A673 (cell line): ENCODE data around the gene SRP72.

ENCODE experiments used
- EZH2 ChIP-seq: fragments of 200-600 bp; sonication (generic); IDR thresholded peaks from 2 replicates; pipeline ENCODE4 v1.6.1; 2017; ENCODE audit warnings: borderline replicate concordance, low read depth, mild to moderate bottlenecking, mixed read lengths, antibody characterized with exemption, low read length; ENCODE audit not compliant: poor library complexity, severe bottlenecking
- TF ChIP-seq, protein P1 (sequence below): fragments of 300-800, 200-600 bp; sonication (generic); conservative IDR thresholded peaks from 2 replicates; pipeline ENCODE4 v1.5.1; 2017; ENCODE audit warnings: low read depth, mild to moderate bottlenecking, antibody characterized with exemption, low read length, moderate library complexity, mixed read lengths

DNA sequence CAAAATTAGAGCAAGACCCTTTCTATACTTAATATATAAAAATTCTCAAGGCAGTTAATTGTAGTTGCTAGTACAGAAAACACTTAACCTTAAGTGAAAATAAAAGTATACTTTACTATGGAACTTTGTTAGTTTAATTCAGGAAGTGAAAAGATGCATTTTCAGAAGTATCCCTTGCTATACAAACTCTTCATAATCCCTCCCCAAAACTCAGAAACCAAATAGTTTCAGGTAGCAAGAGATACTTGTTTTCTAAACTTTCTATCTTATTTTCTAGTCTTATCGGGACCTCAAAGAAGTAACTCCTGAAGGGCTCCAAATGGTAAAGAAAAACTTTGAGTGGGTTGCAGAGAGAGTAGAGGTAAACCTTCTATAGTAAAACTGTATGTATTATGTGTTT is 17.1 kb upstream of the SRP72 start:
- TF ChIP-seq, protein P1, sequence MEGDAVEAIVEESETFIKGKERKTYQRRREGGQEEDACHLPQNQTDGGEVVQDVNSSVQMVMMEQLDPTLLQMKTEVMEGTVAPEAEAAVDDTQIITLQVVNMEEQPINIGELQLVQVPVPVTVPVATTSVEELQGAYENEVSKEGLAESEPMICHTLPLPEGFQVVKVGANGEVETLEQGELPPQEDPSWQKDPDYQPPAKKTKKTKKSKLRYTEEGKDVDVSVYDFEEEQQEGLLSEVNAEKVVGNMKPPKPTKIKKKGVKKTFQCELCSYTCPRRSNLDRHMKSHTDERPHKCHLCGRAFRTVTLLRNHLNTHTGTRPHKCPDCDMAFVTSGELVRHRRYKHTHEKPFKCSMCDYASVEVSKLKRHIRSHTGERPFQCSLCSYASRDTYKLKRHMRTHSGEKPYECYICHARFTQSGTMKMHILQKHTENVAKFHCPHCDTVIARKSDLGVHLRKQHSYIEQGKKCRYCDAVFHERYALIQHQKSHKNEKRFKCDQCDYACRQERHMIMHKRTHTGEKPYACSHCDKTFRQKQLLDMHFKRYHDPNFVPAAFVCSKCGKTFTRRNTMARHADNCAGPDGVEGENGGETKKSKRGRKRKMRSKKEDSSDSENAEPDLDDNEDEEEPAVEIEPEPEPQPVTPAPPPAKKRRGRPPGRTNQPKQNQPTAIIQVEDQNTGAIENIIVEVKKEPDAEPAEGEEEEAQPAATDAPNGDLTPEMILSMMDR = no peak
- TF ChIP-seq EZH2 = no peak
